H1 (cell line): Measurements from ENCODE around the gene IL21R.

Source experiments
- CREB1 ChIP-seq: IDR thresholded peaks from 2 replicates; pipeline ENCODE4 v1.6.1; 2012; ENCODE audit warnings: inconsistent platforms
- EP300 ChIP-seq, 2 experiments: IDR thresholded peaks; 1 replicate in 1 of 2; 2 replicates in 1 of 2; pipeline ENCODE4 v1.6.1; 2011 to 2012; ENCODE audit warnings: low read depth in 2 of 2, low read length in 2 of 2, mild to moderate bottlenecking in 2 of 2, borderline replicate concordance in 1 of 2, inconsistent platforms in 1 of 2, moderate library complexity in 1 of 2
- EZH2 ChIP-seq: fragments of 200-600 bp; sonication (generic); IDR thresholded peaks from 2 replicates; pipeline ENCODE4 v1.7.1; 2012; ENCODE audit warnings: low read depth, mild to moderate bottlenecking, moderate library complexity, low read length, inconsistent platforms; ENCODE audit not compliant: severe bottlenecking
- KDM5A ChIP-seq: fragments of 200-600 bp; IDR thresholded peaks from 2 replicates; pipeline ENCODE4 v1.7.1; 2012; ENCODE audit warnings: mild to moderate bottlenecking, low read length, inconsistent platforms, mixed read lengths
- MAFK ChIP-seq: IDR thresholded peaks from 2 replicates; pipeline ENCODE4 v1.6.1; 2012; ENCODE audit warnings: low read depth, mild to moderate bottlenecking, improper control_type of control experiment, low read length
- PHF8 ChIP-seq: fragments of 200-600 bp; sonication (generic); conservative IDR thresholded peaks from 2 replicates; pipeline ENCODE4 v1.7.1; 2012; ENCODE audit warnings: low read depth, mild to moderate bottlenecking, inconsistent platforms, low read length, moderate library complexity
- POLR2A ChIP-seq, 2 experiments: IDR thresholded peaks; 1 replicate in 1 of 2; 2 replicates in 1 of 2; pipeline ENCODE4 v1.6.1; 2011; ENCODE audit warnings: low read depth in 2 of 2, low read length in 2 of 2, mild to moderate bottlenecking in 2 of 2; ENCODE audit errors: control extremely low read depth in 1 of 2
- POLR2AphosphoS5 ChIP-seq: IDR thresholded peaks from 2 replicates; pipeline ENCODE4 v1.6.1; 2011; ENCODE audit warnings: low read depth, low read length
- RNF2 ChIP-seq: fragments of 200-900, 300-1000 bp; sonication (generic); IDR thresholded peaks from 2 replicates; pipeline ENCODE4 v1.7.1; 2016; ENCODE audit warnings: borderline replicate concordance, low read depth, mild to moderate bottlenecking, antibody characterized with exemption, low read length; ENCODE audit not compliant: poor library complexity, severe bottlenecking; ENCODE audit errors: missing control alignments
- TAF1 ChIP-seq: IDR thresholded peaks from 2 replicates; pipeline ENCODE4 v1.6.1; 2011; ENCODE audit warnings: mild to moderate bottlenecking, low read depth, low read length
- TF ChIP-seq, protein P1 (sequence below), 3 experiments: IDR thresholded peaks; 1 replicate in 2 of 3; 2 replicates in 1 of 3; pipeline versions ENCODE4 v1.5.1 to v1.6.1; 2011; ENCODE audit warnings: low read length in 3 of 3, mild to moderate bottlenecking in 3 of 3, inconsistent platforms in 2 of 3, low read depth in 1 of 3, moderate library complexity in 1 of 3; ENCODE audit not compliant: insufficient read depth in 1 of 3; ENCODE audit errors: control extremely low read depth in 1 of 3

DNA sequence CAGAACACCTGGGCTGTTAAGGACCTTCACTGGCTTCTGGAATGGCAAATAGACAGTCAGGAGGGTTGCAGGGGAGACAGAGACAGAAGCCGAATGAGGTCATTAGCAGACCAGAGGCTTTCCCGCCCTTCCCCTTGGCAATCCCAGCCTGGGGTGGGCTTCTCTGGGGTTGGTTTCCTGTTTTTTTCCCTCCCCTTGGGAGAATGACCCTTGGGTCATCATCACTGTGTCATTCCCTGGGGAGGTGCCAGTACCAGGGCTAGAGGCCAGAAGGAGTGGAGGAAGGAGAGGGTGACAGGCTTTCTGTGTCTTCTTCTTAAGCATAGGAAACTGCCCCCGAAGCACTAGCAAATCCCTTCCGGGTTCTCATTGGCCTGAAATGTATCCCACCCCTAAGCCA is 42.9 kb upstream of the IL21R start:
- TF ChIP-seq POLR2A (IDR thresholded peaks at IDR 0.05; ENCODE audit: control extremely low read depth in 1 of 2, low read depth in 2 of 2, low read length in 2 of 2) (no peak), POLR2AphosphoS5 (no peak), EP300 (IDR thresholded peaks at IDR 0.05; ENCODE audit: borderline replicate concordance in 1 of 2, low read depth in 2 of 2, low read length in 2 of 2) (no peak), MAFK (no peak), EZH2 (no peak), TAF1 (no peak), CREB1 (no peak), KDM5A (no peak), RNF2 (no peak), PHF8 (no peak)
- TF ChIP-seq, protein P1, sequence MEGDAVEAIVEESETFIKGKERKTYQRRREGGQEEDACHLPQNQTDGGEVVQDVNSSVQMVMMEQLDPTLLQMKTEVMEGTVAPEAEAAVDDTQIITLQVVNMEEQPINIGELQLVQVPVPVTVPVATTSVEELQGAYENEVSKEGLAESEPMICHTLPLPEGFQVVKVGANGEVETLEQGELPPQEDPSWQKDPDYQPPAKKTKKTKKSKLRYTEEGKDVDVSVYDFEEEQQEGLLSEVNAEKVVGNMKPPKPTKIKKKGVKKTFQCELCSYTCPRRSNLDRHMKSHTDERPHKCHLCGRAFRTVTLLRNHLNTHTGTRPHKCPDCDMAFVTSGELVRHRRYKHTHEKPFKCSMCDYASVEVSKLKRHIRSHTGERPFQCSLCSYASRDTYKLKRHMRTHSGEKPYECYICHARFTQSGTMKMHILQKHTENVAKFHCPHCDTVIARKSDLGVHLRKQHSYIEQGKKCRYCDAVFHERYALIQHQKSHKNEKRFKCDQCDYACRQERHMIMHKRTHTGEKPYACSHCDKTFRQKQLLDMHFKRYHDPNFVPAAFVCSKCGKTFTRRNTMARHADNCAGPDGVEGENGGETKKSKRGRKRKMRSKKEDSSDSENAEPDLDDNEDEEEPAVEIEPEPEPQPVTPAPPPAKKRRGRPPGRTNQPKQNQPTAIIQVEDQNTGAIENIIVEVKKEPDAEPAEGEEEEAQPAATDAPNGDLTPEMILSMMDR (IDR thresholded peaks at IDR 0.05; ENCODE audit: control extremely low read depth in 1 of 3, insufficient read depth in 1 of 3, low read depth in 1 of 3, low read length in 3 of 3), result no peak
